DND-41 (cell line): Measurements from ENCODE around the gene TPX2.

Experiments used
- ATAC-seq: fragments of 200-7000 bp; cut with Tn5 transposase; 3 replicates; pipeline ENCODE4 v1.9.1; 2021; ENCODE audit warnings: low read depth; ENCODE audit not compliant: insufficient read depth
- DNase-seq: peaks from one replicate; pipeline ENCODE4 v3.0.0-alpha.2; 2020
- H2AFZ ChIP-seq: 2 replicates; pipeline ENCODE4 v1.6.0; 2012; ENCODE audit warnings: low read depth, low read length
- H3K27ac ChIP-seq: 2 replicates; pipeline ENCODE4 v1.5.1; 2012; ENCODE audit warnings: low read length, inconsistent platforms
- H3K27me3 ChIP-seq: fragments of 200-600 bp; sonication (generic); 2 replicates; pipeline ENCODE4 v1.6.0; 2012; ENCODE audit warnings: low read length, mild to moderate bottlenecking, inconsistent platforms; ENCODE audit not compliant: insufficient read depth, poor library complexity
- H3K36me3 ChIP-seq: 2 replicates; pipeline ENCODE4 v1.5.1; 2012; ENCODE audit warnings: low read length, inconsistent platforms; ENCODE audit not compliant: insufficient read depth
- H3K4me1 ChIP-seq: 2 replicates; pipeline ENCODE4 v1.5.1; 2012; ENCODE audit warnings: mild to moderate bottlenecking, low read length; ENCODE audit not compliant: insufficient read depth
- H3K4me2 ChIP-seq: 2 replicates; pipeline ENCODE4 v1.6.0; 2012; ENCODE audit warnings: mild to moderate bottlenecking, moderate library complexity, low read length, inconsistent platforms; ENCODE audit not compliant: insufficient read depth
- H3K4me3 ChIP-seq, 2 experiments: fragments of 200-600 bp in 1 of 2; shearing (Covaris generic) in 1 of 2; 2 replicates each; pipeline ENCODE4 v1.5.1; 2012 to 2016; ENCODE audit warnings: inconsistent platforms in 2 of 2, low read length in 2 of 2, mild to moderate bottlenecking in 2 of 2, low read depth in 1 of 2, moderate library complexity in 1 of 2
- H3K79me2 ChIP-seq: 2 replicates; pipeline ENCODE4 v1.6.0; 2012; ENCODE audit warnings: low read length, inconsistent platforms; ENCODE audit not compliant: insufficient read depth
- H3K9ac ChIP-seq: 2 replicates; pipeline ENCODE4 v1.6.0; 2012; ENCODE audit warnings: low read depth, mild to moderate bottlenecking, inconsistent platforms, low read length, moderate library complexity
- H3K9me3 ChIP-seq: 2 replicates; pipeline ENCODE4 v1.5.1; 2012; ENCODE audit warnings: low read length, moderate library complexity, mild to moderate bottlenecking, inconsistent platforms; ENCODE audit not compliant: insufficient read depth, severe bottlenecking
- H4K20me1 ChIP-seq: 2 replicates; pipeline ENCODE4 v1.6.0; 2012; ENCODE audit warnings: low read length; ENCODE audit not compliant: insufficient read depth
- EZH2 ChIP-seq: IDR thresholded peaks from 3 replicates; pipeline ENCODE4 v1.6.1; 2012; ENCODE audit warnings: borderline replicate concordance, low read depth, mild to moderate bottlenecking, moderate library complexity, low read length, inconsistent platforms; ENCODE audit not compliant: severe bottlenecking
- TF ChIP-seq, protein P1 (sequence below): IDR thresholded peaks from 2 replicates; pipeline ENCODE4 v1.5.1; 2012; ENCODE audit warnings: borderline replicate concordance, low read length, moderate library complexity, mild to moderate bottlenecking; ENCODE audit not compliant: poor library complexity, severe bottlenecking; ENCODE audit errors: extremely low read depth

Gene TPX2

DNA sequence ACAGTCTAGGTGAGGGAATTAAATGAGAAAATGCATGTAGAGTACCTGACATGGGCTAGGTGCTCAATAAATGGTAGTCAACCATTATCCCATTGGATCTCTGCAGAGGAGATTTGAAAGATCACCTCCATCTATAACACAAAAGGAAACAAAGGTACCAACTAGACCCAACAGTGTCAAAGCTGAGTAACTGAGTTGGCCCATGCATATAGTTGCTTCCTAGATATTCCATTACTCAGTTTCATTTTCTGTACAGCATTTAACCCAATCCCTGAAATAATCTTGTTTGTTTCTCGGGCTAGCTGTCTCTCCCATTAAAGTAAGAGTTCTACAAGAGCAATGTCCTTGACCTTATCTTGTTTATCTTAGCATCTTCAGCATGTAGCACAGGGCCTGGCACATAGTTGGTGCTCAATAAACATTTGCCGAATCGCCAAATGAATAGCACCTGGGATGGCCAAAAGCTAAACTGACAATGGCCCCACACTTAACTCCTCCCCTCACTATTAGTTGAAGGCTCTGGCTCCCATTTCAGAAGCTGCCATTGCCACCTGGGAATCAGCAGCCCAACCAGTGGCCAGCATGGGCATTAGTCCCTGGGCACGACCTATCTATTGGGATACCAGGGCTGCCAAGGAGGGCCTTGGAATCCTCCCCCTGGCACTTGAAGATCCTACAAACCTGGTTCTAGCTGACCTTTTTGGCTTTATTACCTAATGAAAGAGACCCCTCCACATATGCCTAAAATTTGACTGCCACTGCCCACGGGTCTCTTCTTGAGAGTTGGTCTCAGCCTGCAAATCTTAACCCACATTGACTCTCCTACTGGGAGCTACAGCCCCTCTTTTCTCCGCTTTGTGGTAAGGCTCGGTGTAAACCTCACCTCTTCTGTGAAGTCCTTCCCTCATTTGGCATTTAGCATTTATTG is 39.0 kb upstream of the TPX2 start:
- TF ChIP-seq, protein P1, sequence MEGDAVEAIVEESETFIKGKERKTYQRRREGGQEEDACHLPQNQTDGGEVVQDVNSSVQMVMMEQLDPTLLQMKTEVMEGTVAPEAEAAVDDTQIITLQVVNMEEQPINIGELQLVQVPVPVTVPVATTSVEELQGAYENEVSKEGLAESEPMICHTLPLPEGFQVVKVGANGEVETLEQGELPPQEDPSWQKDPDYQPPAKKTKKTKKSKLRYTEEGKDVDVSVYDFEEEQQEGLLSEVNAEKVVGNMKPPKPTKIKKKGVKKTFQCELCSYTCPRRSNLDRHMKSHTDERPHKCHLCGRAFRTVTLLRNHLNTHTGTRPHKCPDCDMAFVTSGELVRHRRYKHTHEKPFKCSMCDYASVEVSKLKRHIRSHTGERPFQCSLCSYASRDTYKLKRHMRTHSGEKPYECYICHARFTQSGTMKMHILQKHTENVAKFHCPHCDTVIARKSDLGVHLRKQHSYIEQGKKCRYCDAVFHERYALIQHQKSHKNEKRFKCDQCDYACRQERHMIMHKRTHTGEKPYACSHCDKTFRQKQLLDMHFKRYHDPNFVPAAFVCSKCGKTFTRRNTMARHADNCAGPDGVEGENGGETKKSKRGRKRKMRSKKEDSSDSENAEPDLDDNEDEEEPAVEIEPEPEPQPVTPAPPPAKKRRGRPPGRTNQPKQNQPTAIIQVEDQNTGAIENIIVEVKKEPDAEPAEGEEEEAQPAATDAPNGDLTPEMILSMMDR = no peak
- no peak for TF ChIP-seq EZH2
- peaks cover 100% of the 10 kb centered on the region for H3K79me2 ChIP-seq
- no peak for ATAC-seq
- peaks cover 80% of the 10 kb centered on the region for H3K4me1 ChIP-seq
- peaks cover 75% of the 10 kb centered on the region for H4K20me1 ChIP-seq
- peak overlapping the region; percentile 12; the same call in 1 of the 2 replicates for H3K4me2 ChIP-seq
- no peaks in the 10 kb centered on the region for H3K9me3 ChIP-seq
- H3K9ac ChIP-seq = no peak overlapping the region
- no peak overlapping the region for H2AFZ ChIP-seq
- H3K4me3 ChIP-seq = no peak overlapping the region
- DNase-seq = no peak
- peaks cover 95% of the 10 kb centered on the region for H3K36me3 ChIP-seq
- no peaks in the 10 kb centered on the region for H3K27me3 ChIP-seq
- peak overlapping the region; percentile 73 for H3K27ac ChIP-seq

GRCh38 chr20:31700747-31701146 is 38.3 kb upstream of the TPX2 start:
- no peak overlapping the region for H2AFZ ChIP-seq
- TF ChIP-seq, protein P1 = no peak
- TF ChIP-seq EZH2 = no peak
- H3K9me3 ChIP-seq = no peaks in the 10 kb centered on the region
- no peak overlapping the region for H3K9ac ChIP-seq
- H3K4me2 ChIP-seq = no peak overlapping the region
- peaks cover 100% of the 10 kb centered on the region for H3K79me2 ChIP-seq
- no peaks in the 10 kb centered on the region for H3K27me3 ChIP-seq
- ATAC-seq (no peak), DNase-seq (no peak)
- H4K20me1 ChIP-seq = peaks cover 75% of the 10 kb centered on the region
- H3K4me1 ChIP-seq = peaks cover 80% of the 10 kb centered on the region
- H3K36me3 ChIP-seq = peaks cover 95% of the 10 kb centered on the region
- peak overlapping the region; percentile 73 for H3K27ac ChIP-seq
- no peak overlapping the region for H3K4me3 ChIP-seq

GRCh38 chr20:31701591-31701990 is 37.5 kb upstream of the TPX2 start:
- H2AFZ ChIP-seq = no peak overlapping the region
- ATAC-seq (no peak), DNase-seq (no peak)
- peaks cover 95% of the 10 kb centered on the region for H3K36me3 ChIP-seq
- no peaks in the 10 kb centered on the region for H3K9me3 ChIP-seq
- H3K27me3 ChIP-seq = no peaks in the 10 kb centered on the region
- peak overlapping the region; percentile 9; the same call in 1 of the 2 replicates for H3K4me2 ChIP-seq
- H3K4me3 ChIP-seq = no peak overlapping the region
- TF ChIP-seq, protein P1 = no peak
- no peak for TF ChIP-seq EZH2
- peaks cover 80% of the 10 kb centered on the region for H3K4me1 ChIP-seq
- H3K9ac ChIP-seq = no peak overlapping the region
- peak overlapping the region; percentile 51; the same call in 1 of the 2 replicates for H3K27ac ChIP-seq
- peaks cover 100% of the 10 kb centered on the region for H3K79me2 ChIP-seq
- H4K20me1 ChIP-seq = peaks cover 75% of the 10 kb centered on the region
